HUES64 (cell line): Measurements from ENCODE around the gene PTX3.

Experiments used
- H3K27ac ChIP-seq: 2 replicates; pipeline ENCODE4 v1.7.0; 2013; ENCODE audit warnings: low read depth, low read length, inconsistent platforms
- H3K27me3 ChIP-seq: 2 replicates; pipeline ENCODE4 v1.6.1; 2013; ENCODE audit warnings: mild to moderate bottlenecking, low read length; ENCODE audit not compliant: insufficient read depth
- H3K36me3 ChIP-seq: 2 replicates; pipeline ENCODE4 v1.6.1; 2013; ENCODE audit warnings: mild to moderate bottlenecking, low read length; ENCODE audit not compliant: insufficient read depth
- H3K4me1 ChIP-seq: 2 replicates; pipeline ENCODE4 v1.6.1; 2013; ENCODE audit warnings: mild to moderate bottlenecking, low read length, moderate library complexity; ENCODE audit not compliant: insufficient read depth
- H3K4me3 ChIP-seq: 2 replicates; pipeline ENCODE4 v1.5.1; 2013; ENCODE audit warnings: mild to moderate bottlenecking, low read length, moderate library complexity
- H3K9ac ChIP-seq: 2 replicates; pipeline ENCODE4 v1.6.1; 2013; ENCODE audit warnings: mild to moderate bottlenecking, low read depth, low read length
- H3K9me3 ChIP-seq: 2 replicates; pipeline ENCODE4 v1.6.1; 2013; ENCODE audit warnings: low read depth, low read length; ENCODE audit not compliant: insufficient read depth
- WGBS: fragments of 150-250, 120-280 bp; methylation state at CpG from one replicate; pipeline ENCODE4 v1.1.7; 2013; ENCODE audit warnings: missing lambda C conversion rate; 5-methylcytosine and 5-hydroxymethylcytosine counted together

PTX3 gene

GRCh38 chr3:157453824-157454223 lies 17.2 kb downstream of the PTX3 start:
- Histone ChIP-seq H3K4me1 (no peaks in the 10 kb centered on the region), H3K27ac (no peak overlapping the region), H3K9ac (no peak overlapping the region), H3K9me3 (no peaks in the 10 kb centered on the region), H3K27me3 (no peaks in the 10 kb centered on the region), H3K4me3 (no peak overlapping the region), H3K36me3 (no peaks in the 10 kb centered on the region)
- WGBS: 100% methylated on average over 1 of the region's 1 CpG

- Histone ChIP-seq H3K9ac (no peak overlapping the region), H3K36me3 (no peaks in the 10 kb centered on the region), H3K4me1 (no peaks in the 10 kb centered on the region), H3K9me3 (no peaks in the 10 kb centered on the region), H3K27me3 (no peaks in the 10 kb centered on the region), H3K4me3 (no peak overlapping the region), H3K27ac (no peak overlapping the region)
- 89% methylated on average over 2 of the region's 2 CpGs for WGBS
Observed at GRCh38 chr3:157459706-157460105, 23.1 kb downstream of the PTX3 start.

GRCh38 chr3:157460253-157460652 lies 23.6 kb downstream of the PTX3 start:
- H3K27me3 ChIP-seq: no peaks in the 10 kb centered on the region
- 92% methylated on average over 1 of the region's 2 CpGs for WGBS
- H3K4me3 ChIP-seq: no peak overlapping the region
- no peak overlapping the region for H3K27ac ChIP-seq
- H3K36me3 ChIP-seq: no peaks in the 10 kb centered on the region
- no peaks in the 10 kb centered on the region for H3K4me1 ChIP-seq
- H3K9ac ChIP-seq: no peak overlapping the region
- no peaks in the 10 kb centered on the region for H3K9me3 ChIP-seq

GRCh38 chr3:157463816-157464215 lies 27.2 kb downstream of the PTX3 start:
- Histone ChIP-seq H3K27me3 (no peaks in the 10 kb centered on the region), H3K36me3 (no peaks in the 10 kb centered on the region), H3K4me3 (no peak overlapping the region), H3K27ac (no peak overlapping the region), H3K9me3 (no peaks in the 10 kb centered on the region), H3K4me1 (no peaks in the 10 kb centered on the region), H3K9ac (no peak overlapping the region)
- 90% methylated on average over 1 of the region's 1 CpG for WGBS

GRCh38 chr3:157464321-157464720 lies 27.7 kb downstream of the PTX3 start:
- no peak overlapping the region for H3K9ac ChIP-seq
- no peak overlapping the region for H3K4me3 ChIP-seq
- no peak overlapping the region for H3K27ac ChIP-seq
- no peaks in the 10 kb centered on the region for H3K9me3 ChIP-seq
- no peaks in the 10 kb centered on the region for H3K4me1 ChIP-seq
- H3K27me3 ChIP-seq: no peaks in the 10 kb centered on the region
- WGBS: 84% methylated on average over 3 of the region's 3 CpGs
- H3K36me3 ChIP-seq: no peaks in the 10 kb centered on the region

- no peak overlapping the region for H3K4me3 ChIP-seq
- H3K27me3 ChIP-seq: no peaks in the 10 kb centered on the region
Observed at GRCh38 chr3:157465741-157466140, 29.1 kb downstream of the PTX3 start.

GRCh38 chr3:157467200-157467599 lies 30.6 kb downstream of the PTX3 start:
- Histone ChIP-seq H3K27me3 (no peaks in the 10 kb centered on the region), H3K9ac (no peak overlapping the region), H3K4me1 (no peaks in the 10 kb centered on the region), H3K27ac (no peak overlapping the region), H3K4me3 (no peak overlapping the region), H3K36me3 (no peaks in the 10 kb centered on the region), H3K9me3 (no peaks in the 10 kb centered on the region)
- 86% methylated on average over 1 of the region's 1 CpG for WGBS

More at GRCh38 chr3:157465741-157466140, 29.1 kb downstream of the PTX3 start:
- Histone ChIP-seq H3K27ac (no peak overlapping the region), H3K36me3 (no peaks in the 10 kb centered on the region), H3K9me3 (no peaks in the 10 kb centered on the region), H3K9ac (no peak overlapping the region), H3K4me1 (no peaks in the 10 kb centered on the region)
- WGBS: 100% methylated on average over 1 of the region's 1 CpG

- H3K4me1 ChIP-seq: no peaks in the 10 kb centered on the region
- H3K36me3 ChIP-seq: no peaks in the 10 kb centered on the region
- H3K9ac ChIP-seq: no peak overlapping the region
Observed at GRCh38 chr3:157469561-157470294, 33.1 kb downstream of the PTX3 start.

GRCh38 chr3:157471064-157471463 lies 34.4 kb downstream of the PTX3 start:
- 88% methylated on average over 1 of the region's 1 CpG for WGBS
- Histone ChIP-seq H3K4me1 (no peaks in the 10 kb centered on the region), H3K4me3 (no peak overlapping the region), H3K9me3 (no peaks in the 10 kb centered on the region), H3K36me3 (no peaks in the 10 kb centered on the region), H3K27ac (no peak overlapping the region), H3K9ac (no peak overlapping the region), H3K27me3 (no peaks in the 10 kb centered on the region)

More at GRCh38 chr3:157469561-157470294, 33.1 kb downstream of the PTX3 start:
- Histone ChIP-seq H3K27me3 (no peaks in the 10 kb centered on the region), H3K4me3 (no peak overlapping the region), H3K9me3 (no peaks in the 10 kb centered on the region), H3K27ac (no peak overlapping the region)
- WGBS: 83% methylated on average over 6 of the region's 7 CpGs

GRCh38 chr3:157472648-157473047 lies 36.0 kb downstream of the PTX3 start:
- H3K9me3 ChIP-seq: no peaks in the 10 kb centered on the region
- no peak overlapping the region for H3K4me3 ChIP-seq
- H3K27ac ChIP-seq: no peak overlapping the region
- no peaks in the 10 kb centered on the region for H3K27me3 ChIP-seq
- H3K36me3 ChIP-seq: no peaks in the 10 kb centered on the region
- 100% methylated on average over 1 of the region's 1 CpG for WGBS
- H3K9ac ChIP-seq: no peak overlapping the region
- no peaks in the 10 kb centered on the region for H3K4me1 ChIP-seq

GRCh38 chr3:157475921-157476414 lies 39.3 kb downstream of the PTX3 start:
- Histone ChIP-seq H3K4me3 (no peak overlapping the region), H3K27ac (no peak overlapping the region), H3K9ac (no peak overlapping the region), H3K4me1 (no peaks in the 10 kb centered on the region; the same call in 1 of the 2 replicates), H3K9me3 (no peaks in the 10 kb centered on the region), H3K36me3 (no peaks in the 10 kb centered on the region), H3K27me3 (no peaks in the 10 kb centered on the region)
- 97% methylated on average over 1 of the region's 1 CpG for WGBS
